HG03064 (cell line): Measurements from ENCODE around the gene DEPP1.

ENCODE experiments used
- ATAC-seq: cut with Tn5 transposase; IDR thresholded peaks from one replicate; pipeline ENCODE4 v1.9.1; 2021; ENCODE audit warnings: low read depth; ENCODE audit not compliant: unreplicated experiment

Gene DEPP1

GRCh38 chr10:44980309-44981171 lies 1.9 kb upstream of the DEPP1 start:
- no peak for ATAC-seq

DNA sequence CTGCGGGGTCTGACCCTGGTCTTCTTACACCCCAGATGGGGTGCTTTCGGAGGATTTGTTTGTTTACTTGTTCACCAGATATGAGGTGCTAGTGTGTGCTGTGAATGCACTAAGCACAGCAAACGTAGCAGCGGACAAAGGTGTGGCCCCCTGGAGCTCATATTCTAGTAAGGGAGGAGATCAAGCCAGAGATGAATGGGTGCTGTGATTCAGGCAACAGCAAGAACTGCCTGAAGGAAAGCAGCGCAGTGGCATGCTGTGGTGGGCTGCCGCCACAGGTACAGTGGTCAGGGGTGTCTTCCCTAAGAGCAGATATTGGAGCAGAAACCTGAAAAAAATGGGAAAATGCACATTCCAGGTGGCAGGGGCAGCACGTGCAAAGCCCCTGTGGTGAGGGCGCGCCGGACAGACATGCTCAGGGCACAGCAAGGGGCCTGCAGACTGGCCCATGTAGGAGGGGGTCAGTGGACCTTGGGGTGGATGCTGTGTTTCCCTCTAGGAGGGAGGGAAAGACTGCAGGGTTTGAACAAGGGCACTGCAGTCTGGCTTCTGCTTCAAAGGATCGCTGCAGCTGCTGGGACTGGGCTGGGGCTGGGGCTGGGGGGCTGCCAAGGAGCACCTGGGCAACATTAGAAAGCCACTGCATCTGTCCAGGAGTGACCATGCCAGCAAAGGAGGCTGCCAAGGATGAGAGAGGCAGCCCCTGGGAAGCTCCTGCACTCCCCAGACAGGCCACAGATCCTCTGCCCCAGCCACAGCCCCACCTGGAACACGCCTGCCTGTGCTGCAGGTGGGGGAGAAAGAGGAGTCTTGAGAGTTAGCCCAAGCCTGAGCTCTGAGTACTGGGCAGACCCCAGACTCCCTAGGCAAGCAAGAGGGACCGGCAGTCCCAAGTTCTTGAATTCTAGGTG lies 927 bp upstream of the DEPP1 start:
- no peak for ATAC-seq

DNA sequence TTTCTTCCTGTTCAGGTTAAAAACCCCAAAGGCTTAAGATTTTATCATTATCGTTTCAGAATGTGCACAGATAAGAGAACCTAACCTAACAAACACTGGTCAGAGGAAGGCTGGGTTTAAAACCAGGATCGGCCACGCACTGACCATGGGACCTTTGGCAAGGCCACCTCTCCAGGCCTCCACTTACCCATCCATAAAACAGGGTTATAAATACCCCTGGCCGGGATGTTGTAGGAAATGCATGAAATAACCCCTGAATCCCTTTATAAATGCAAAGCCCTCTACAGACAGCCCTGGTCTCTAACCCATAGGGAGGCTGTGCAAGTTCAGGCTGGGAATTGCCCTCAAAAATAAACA lies 418 bp downstream of the DEPP1 start:
- ATAC-seq: no peak

DNA sequence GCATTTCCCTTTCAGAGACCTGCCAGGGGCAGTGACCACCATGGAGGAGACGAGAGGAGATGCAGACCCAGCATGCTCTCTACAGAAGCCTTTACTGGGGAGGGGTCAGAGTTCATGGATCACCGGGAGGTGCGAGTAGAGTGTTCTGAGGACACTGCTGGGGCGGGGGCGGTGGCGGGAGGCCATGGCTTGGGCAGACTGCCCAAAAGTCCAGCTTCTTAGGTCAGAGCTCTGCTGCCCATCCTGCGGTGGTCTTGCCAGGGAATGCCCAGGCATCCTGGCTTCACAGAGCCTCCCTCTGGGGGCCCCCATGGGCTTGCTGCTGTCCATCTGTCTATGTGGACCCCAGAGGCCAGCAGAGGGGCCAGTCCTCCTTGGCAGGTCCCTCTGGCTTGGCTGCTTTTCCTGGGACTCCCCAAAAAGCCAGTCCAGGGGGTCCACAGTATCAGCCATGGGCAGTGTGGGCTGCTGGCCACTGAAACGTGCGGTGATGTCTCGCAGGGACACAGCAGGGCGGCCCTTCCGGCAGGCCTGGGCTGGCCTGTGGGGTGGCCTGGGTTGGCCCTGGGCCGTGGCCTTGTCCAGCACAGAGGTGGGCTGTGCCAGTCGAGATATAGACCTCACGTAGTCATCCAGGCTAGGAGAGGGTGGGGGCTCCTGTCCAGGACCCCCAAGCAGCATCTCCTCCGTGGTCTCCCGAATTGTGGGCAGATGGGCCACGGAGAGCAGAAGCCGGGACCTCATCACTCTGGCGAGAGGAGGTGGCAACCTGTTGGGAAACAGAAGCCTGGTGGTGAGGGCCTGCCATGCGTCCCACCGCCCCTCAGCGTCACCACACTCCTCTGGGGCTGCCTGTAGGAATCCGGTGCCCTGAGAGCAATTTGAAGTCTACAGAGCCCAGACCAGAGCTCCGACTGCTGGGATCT lies 1.1 kb downstream of the DEPP1 start:
- no peak for ATAC-seq

DNA sequence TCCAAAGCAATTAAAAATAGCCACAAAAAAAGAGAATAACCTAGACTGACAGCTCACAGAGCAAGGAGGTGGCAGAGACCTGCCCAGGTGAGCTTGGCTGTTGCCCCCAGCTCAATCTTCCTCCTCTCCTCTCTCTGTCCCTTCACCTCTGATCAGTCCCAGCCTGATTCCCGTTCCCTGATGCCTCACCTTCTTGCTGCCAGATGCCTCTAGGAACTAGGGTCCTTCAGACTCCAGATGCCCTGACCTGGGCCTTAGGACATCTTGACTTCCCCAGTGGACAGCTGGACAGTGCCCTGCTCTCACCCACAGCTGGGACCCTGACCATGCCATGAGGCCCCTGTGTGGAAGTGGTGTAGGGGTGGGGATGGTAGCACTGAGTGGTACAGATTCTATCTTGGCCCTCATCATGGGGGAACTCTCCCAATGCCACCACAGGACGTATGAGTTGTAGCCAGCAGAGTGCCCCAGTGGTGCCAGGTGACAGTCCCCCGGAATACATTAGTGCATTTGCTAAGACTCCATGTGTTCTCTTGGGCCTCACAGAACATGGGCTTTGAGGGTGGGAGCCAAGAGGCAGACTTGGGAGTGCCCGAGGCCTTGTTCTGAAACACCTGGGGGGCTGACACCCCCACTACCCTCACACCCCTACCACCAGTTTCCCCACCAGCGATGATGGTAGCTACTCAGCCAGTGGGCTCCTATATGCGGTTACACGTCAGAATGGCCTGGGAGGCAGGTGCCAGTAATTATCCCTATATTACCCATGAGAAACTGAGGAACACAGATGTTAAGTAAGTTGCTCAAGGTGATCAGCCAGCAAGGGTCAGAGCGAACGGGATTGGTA lies 2.0 kb downstream of the DEPP1 start:
- ATAC-seq: no peak

- ATAC-seq: no peak
These were observed 2.9 kb downstream of the DEPP1 start for GRCh38 chr10:44975431-44976331.

GRCh38 chr10:44974628-44975430 lies 3.8 kb downstream of the DEPP1 start:
- peak; percentile 49 for ATAC-seq

DNA sequence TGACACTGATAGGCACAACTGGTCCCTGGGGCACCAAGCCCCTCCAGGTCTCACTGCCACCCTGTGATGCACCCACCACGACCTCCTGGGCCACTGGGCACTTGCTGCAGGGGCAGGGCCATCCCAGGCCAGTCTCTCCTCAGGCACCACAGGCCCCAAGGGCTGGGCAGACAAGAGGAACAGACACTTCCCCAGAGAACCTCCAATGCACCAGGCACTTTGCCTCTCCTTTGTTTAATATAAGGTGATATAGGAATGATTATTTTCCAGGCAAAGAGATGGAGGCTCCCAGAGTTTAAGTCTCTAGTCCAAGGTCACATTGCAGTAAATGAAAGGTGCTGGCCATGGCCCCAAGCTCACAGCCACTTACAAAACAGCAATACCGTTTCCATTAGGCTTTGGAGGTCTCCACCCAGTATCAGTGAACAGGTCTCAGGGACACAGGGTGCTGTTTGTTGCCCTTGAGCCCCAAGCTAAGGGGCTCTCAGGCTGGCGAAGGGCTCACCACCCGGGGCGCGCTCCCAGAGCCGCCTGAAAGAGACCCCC lies 4.5 kb downstream of the DEPP1 start:
- no peak for ATAC-seq

- no peak for ATAC-seq
These were observed 5.1 kb downstream of the DEPP1 start for GRCh38 chr10:44973323-44974081.

DNA sequence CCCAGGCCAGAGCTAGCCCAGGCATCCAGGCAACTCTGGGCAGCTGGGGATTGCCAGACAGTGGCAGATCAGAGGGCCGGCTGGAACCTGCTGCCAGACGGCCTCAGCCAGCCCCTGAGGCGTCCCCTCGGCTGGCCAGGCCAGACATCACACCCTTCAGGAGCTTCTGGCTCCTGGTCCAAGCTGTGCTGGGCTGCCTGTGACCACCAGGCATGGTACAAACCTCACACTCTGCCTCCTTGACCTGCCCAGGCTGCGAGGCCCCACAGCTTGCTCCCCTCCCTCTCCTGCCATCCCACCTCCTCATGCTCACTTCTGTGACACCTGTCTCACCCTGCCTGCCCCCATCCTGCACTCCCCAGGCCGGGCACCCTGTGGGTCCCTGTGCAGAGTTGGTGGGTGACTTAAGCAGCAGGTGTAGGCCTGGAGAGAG lies 5.7 kb downstream of the DEPP1 start:
- no peak for ATAC-seq

- ATAC-seq: no peak
These were observed 6.5 kb downstream of the DEPP1 start for GRCh38 chr10:44971935-44972757.

DNA sequence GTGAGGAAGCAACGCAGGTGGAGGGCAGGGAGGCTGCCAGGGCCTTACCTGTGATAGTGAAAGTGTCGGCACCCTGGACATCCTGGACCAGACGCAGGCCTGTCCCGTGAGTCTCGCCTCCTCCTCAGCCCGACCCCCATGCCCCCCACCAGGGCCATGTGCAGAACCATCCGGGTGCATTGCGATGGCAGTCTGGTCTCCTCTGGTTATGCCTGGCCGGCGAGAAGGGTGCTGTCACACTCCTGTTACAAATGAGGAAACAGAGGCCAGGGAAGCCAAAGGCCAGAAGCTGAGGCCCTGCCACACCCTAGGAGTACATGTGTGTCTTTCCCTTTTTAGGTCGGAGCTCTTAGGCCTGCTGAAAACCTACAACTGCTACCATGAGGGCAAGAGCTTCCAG lies 7.2 kb downstream of the DEPP1 start:
- ATAC-seq: no peak

GRCh38 chr10:44970812-44971395 lies 7.7 kb downstream of the DEPP1 start:
- ATAC-seq: no peak

DNA sequence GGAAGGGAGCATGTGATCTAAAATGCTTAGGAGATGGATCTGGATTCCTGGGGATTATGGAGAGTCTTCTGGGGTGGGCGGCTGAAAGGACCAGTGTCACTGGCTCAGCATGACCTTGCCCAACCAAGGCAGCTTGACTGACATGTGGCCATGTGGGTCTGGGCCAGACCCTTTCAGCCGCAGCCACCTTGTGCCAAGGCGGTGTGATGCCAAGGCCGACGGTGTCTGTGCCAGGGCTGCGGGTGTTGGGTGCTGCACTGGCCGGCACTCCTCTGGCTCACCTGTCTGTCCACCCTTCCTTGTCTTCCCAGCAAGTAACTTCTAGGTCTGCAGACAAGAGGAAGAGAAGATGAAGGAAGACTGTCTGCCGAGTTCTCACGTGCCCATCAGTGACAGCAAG lies 8.8 kb downstream of the DEPP1 start:
- no peak for ATAC-seq

GRCh38 chr10:44968500-44969400 lies 9.9 kb downstream of the DEPP1 start:
- ATAC-seq: no peak
